Karpas-422 (cell line): ENCODE measurements around the gene ADCY10. TPM values are rescaled to one million over a fixed set of nuclear protein-coding genes. Genes with fewer than 3 reads are reported as not detected.
"Not testable (repeated sequence)": the region's sequence is repeated elsewhere in the genome, so short reads cannot be mapped to it uniquely, and the experiment has no call there.

Experiments
- DNase-seq: peaks from one replicate; pipeline ENCODE4 v3.0.0-alpha.2; 2015
- H2AFZ ChIP-seq: fragments of 200-600 bp; sonication (generic); 2 replicates; pipeline ENCODE4 v1.6.1; 2014; ENCODE audit warnings: antibody characterized with exemption, low read length, mixed read lengths
- H3K27ac ChIP-seq: fragments of 200-600 bp; sonication (generic); 2 replicates; pipeline ENCODE4 v1.5.1; 2014; ENCODE audit warnings: mild to moderate bottlenecking, low read length, moderate library complexity
- H3K27me3 ChIP-seq: fragments of 200-600 bp; sonication (generic); 2 replicates; pipeline ENCODE4 v1.6.1; 2014; ENCODE audit warnings: low read length, mixed read lengths
- H3K36me3 ChIP-seq: fragments of 200-600 bp; sonication (generic); 2 replicates; pipeline ENCODE4 v1.6.1; 2014; ENCODE audit warnings: low read length, mixed read lengths; ENCODE audit not compliant: insufficient read depth
- H3K4me1 ChIP-seq: fragments of 200-600 bp; sonication (generic); 2 replicates; pipeline ENCODE4 v1.6.1; 2014; ENCODE audit warnings: mild to moderate bottlenecking, low read length, mixed read lengths
- H3K4me2 ChIP-seq: fragments of 200-600 bp; sonication (generic); 2 replicates; pipeline ENCODE4 v1.6.1; 2014; ENCODE audit warnings: low read length, low read depth, mild to moderate bottlenecking; ENCODE audit not compliant: poor library complexity, severe bottlenecking
- H3K4me3 ChIP-seq: fragments of 200-600 bp; sonication (generic); 2 replicates; pipeline ENCODE4 v1.5.1; 2014; ENCODE audit warnings: mild to moderate bottlenecking, antibody characterized with exemption, low read length, mixed read lengths
- H3K79me2 ChIP-seq: fragments of 200-600 bp; sonication (generic); 2 replicates; pipeline ENCODE4 v1.6.1; 2014; ENCODE audit warnings: mild to moderate bottlenecking, low read length, mixed read lengths
- H3K9ac ChIP-seq: fragments of 200-600 bp; sonication (generic); 2 replicates; pipeline ENCODE4 v1.6.0; 2014; ENCODE audit warnings: low read length
- H3K9me2 ChIP-seq: fragments of 200-600 bp; sonication (generic), shearing (Covaris generic); replicated peaks from 2 replicates; pipeline ENCODE4 v1.6.0; 2014; ENCODE audit warnings: mild to moderate bottlenecking, low read length, moderate library complexity; ENCODE audit not compliant: insufficient read depth
- H3K9me3 ChIP-seq: fragments of 300-700, 200-600 bp; sonication (generic); 2 replicates; pipeline ENCODE4 v1.6.1; 2014; ENCODE audit warnings: low read length, mixed read lengths
- H4K20me1 ChIP-seq: fragments of 200-600 bp; sonication (generic); 2 replicates; pipeline ENCODE4 v1.6.1; 2014; ENCODE audit warnings: mild to moderate bottlenecking, antibody characterized with exemption, low read length, low read depth; ENCODE audit not compliant: insufficient read depth
- total RNA-seq: library from RNA; depleted of rRNA; stranded (reverse); fragments of >200 nt; shearing (Covaris generic); gene quantifications from 2 replicates; pipeline ENCODE4 v1.2.3, GENCODE V29; 2014; ENCODE audit warnings: low replicate concordance

Gene ADCY10
- total RNA-seq, 1 experiment from 2014 or later = not detected

- no peaks in the 10 kb centered on the region for H3K9me3 ChIP-seq
- no peaks in the 10 kb centered on the region for H4K20me1 ChIP-seq
- no peak overlapping the region for H3K27ac ChIP-seq
- no peak overlapping the region for H3K9ac ChIP-seq
- H3K79me2 ChIP-seq = no peaks in the 10 kb centered on the region
- no peak overlapping the region for H2AFZ ChIP-seq
- H3K4me1 ChIP-seq = peaks cover 5% of the 10 kb centered on the region; the same call in 1 of the 2 replicates
- no peak for DNase-seq
- H3K36me3 ChIP-seq = no peaks in the 10 kb centered on the region
- H3K27me3 ChIP-seq = no peaks in the 10 kb centered on the region
- H3K4me3 ChIP-seq = no peak overlapping the region
- H3K9me2 ChIP-seq = no peaks in the 10 kb centered on the region
- H3K4me2 ChIP-seq = no peak overlapping the region
These were observed 23.5 kb downstream of the ADCY10 start for GRCh38 chr1:167890400-167890799.

GRCh38 chr1:167887187-167887586, 26.7 kb downstream of the ADCY10 start:
- not testable (repeated sequence) for H3K4me2 ChIP-seq, H3K4me3 ChIP-seq, H3K9me3 ChIP-seq, H3K27me3 ChIP-seq, H3K9me2 ChIP-seq, H3K36me3 ChIP-seq, H3K9ac ChIP-seq, H3K79me2 ChIP-seq, H3K4me1 ChIP-seq, DNase-seq, H3K27ac ChIP-seq, H4K20me1 ChIP-seq, H2AFZ ChIP-seq

GRCh38 chr1:167882376-167882775, 31.6 kb downstream of the ADCY10 start:
- no peaks in the 10 kb centered on the region for H3K9me3 ChIP-seq
- no peaks in the 10 kb centered on the region for H4K20me1 ChIP-seq
- no peaks in the 10 kb centered on the region for H3K36me3 ChIP-seq
- H3K4me2 ChIP-seq = no peak overlapping the region
- no peaks in the 10 kb centered on the region for H3K4me1 ChIP-seq
- no peak overlapping the region for H3K4me3 ChIP-seq
- H3K79me2 ChIP-seq = no peaks in the 10 kb centered on the region
- no peaks in the 10 kb centered on the region for H3K9me2 ChIP-seq
- no peak overlapping the region for H3K27ac ChIP-seq
- H3K9ac ChIP-seq = no peak overlapping the region
- H3K27me3 ChIP-seq = no peaks in the 10 kb centered on the region
- DNase-seq = no peak
- H2AFZ ChIP-seq = no peak overlapping the region

DNA sequence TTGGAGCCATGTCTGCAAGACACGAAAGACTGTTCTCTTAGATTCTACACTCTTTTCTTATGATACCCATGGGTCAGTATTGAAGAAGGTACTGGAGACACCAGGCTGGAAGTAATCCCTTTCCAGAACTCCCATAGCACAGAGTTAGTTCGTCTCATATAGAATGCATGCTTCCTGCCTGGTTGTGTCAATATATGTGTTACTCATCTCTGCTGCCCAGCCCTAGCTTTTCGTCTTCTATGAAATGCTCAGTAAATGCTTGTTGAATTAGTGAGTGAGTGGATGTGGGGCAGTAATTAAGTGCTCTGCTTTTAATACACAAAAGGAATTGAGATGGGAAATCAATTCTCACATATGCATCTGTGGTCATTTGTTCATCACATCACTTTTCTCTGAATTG, 32.1 kb downstream of the ADCY10 start:
- Histone ChIP-seq H3K27me3 (no peaks in the 10 kb centered on the region), H3K4me2 (no peak overlapping the region), H3K9me2 (no peaks in the 10 kb centered on the region), H3K9me3 (no peaks in the 10 kb centered on the region), H3K36me3 (no peaks in the 10 kb centered on the region), H3K9ac (no peak overlapping the region), H3K4me3 (no peak overlapping the region), H3K4me1 (no peaks in the 10 kb centered on the region), H3K79me2 (no peaks in the 10 kb centered on the region), H4K20me1 (no peaks in the 10 kb centered on the region), H2AFZ (no peak overlapping the region), H3K27ac (no peak overlapping the region)
- DNase-seq = no peak

DNA sequence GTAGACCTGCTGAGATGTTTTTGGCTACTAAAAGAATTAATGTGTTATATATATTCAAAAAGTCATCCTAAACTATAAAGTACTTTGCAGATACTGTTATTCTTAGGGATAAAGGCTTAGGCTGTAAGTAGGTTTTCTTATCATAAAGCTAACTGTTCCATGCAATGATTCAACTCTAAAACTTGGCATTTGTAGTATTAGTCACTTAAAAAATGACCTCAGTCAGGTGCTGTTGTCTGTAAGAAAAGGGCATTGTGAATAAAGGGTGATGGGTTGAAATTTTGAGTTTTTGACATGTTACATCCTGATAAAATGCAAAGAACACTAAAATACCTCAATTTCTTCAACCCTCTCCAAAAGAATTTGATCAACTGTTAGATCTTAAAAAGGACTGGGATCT, 32.9 kb downstream of the ADCY10 start:
- no peak overlapping the region for H3K9ac ChIP-seq
- no peak overlapping the region for H3K27ac ChIP-seq
- no peak for DNase-seq
- H3K4me1 ChIP-seq = no peaks in the 10 kb centered on the region
- no peaks in the 10 kb centered on the region for H3K9me2 ChIP-seq
- no peaks in the 10 kb centered on the region for H3K79me2 ChIP-seq
- no peak overlapping the region for H3K4me3 ChIP-seq
- H3K27me3 ChIP-seq = no peaks in the 10 kb centered on the region
- H3K9me3 ChIP-seq = no peaks in the 10 kb centered on the region
- no peak overlapping the region for H2AFZ ChIP-seq
- no peaks in the 10 kb centered on the region for H4K20me1 ChIP-seq
- H3K36me3 ChIP-seq = no peaks in the 10 kb centered on the region
- no peak overlapping the region for H3K4me2 ChIP-seq

DNA sequence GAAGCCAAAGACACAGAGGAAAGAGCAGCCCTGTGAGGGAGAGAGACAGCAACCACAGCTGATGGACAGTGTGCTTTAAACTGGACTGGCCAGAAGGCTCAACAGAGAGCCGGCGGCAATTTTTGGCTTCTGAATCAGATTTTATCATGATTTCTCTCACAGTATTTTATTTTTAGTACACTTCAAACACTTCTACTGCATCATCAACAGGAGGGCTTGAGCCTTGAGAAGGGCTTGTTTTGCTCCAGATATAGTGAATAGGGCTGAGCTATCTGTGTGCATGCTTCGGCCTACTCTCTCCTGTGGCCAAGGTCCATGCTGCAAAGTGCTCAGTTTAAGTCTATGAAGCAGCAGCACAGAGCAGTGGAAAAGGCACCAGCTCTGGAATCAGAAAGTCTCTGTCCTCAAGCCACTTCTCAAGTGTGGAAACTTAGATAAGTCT, 33.3 kb downstream of the ADCY10 start:
- Histone ChIP-seq H3K9ac (no peak overlapping the region), H3K4me2 (no peak overlapping the region), H3K4me3 (no peak overlapping the region)

DNA sequence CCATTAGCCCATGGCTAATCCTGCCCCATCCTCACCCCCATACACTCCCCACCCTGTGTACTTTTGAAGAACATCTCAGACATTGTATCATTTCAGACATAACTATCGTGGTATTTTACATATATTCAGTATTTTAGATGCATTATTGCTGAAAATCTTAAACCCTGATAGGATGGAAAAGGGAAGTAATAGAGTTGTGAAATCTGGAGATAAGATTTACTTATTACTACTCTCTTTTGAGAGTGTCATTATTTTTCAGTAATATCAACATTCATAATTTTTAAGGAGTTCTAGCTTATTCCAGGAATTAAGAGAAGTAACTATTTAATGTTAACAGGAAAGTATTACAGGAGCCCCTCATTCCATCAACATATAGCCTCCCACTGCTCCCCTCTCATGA, 34.4 kb downstream of the ADCY10 start:
- Histone ChIP-seq H4K20me1 (no peaks in the 10 kb centered on the region), H3K36me3 (no peaks in the 10 kb centered on the region), H3K4me3 (no peak overlapping the region), H3K4me2 (no peak overlapping the region), H3K27ac (no peak overlapping the region), H2AFZ (no peak overlapping the region), H3K9me2 (no peaks in the 10 kb centered on the region), H3K4me1 (no peaks in the 10 kb centered on the region), H3K9me3 (no peaks in the 10 kb centered on the region), H3K27me3 (no peaks in the 10 kb centered on the region), H3K9ac (no peak overlapping the region), H3K79me2 (no peaks in the 10 kb centered on the region)
- no peak for DNase-seq

More for the DNA sequence above, 33.3 kb downstream of the ADCY10 start:
- H3K9me3 ChIP-seq = no peaks in the 10 kb centered on the region
- no peaks in the 10 kb centered on the region for H4K20me1 ChIP-seq
- H3K27ac ChIP-seq = no peak overlapping the region
- H3K4me1 ChIP-seq = no peaks in the 10 kb centered on the region
- no peaks in the 10 kb centered on the region for H3K9me2 ChIP-seq
- no peaks in the 10 kb centered on the region for H3K27me3 ChIP-seq
- no peak for DNase-seq
- H3K79me2 ChIP-seq = no peaks in the 10 kb centered on the region
- H3K36me3 ChIP-seq = no peaks in the 10 kb centered on the region
- H2AFZ ChIP-seq = no peak overlapping the region

DNA sequence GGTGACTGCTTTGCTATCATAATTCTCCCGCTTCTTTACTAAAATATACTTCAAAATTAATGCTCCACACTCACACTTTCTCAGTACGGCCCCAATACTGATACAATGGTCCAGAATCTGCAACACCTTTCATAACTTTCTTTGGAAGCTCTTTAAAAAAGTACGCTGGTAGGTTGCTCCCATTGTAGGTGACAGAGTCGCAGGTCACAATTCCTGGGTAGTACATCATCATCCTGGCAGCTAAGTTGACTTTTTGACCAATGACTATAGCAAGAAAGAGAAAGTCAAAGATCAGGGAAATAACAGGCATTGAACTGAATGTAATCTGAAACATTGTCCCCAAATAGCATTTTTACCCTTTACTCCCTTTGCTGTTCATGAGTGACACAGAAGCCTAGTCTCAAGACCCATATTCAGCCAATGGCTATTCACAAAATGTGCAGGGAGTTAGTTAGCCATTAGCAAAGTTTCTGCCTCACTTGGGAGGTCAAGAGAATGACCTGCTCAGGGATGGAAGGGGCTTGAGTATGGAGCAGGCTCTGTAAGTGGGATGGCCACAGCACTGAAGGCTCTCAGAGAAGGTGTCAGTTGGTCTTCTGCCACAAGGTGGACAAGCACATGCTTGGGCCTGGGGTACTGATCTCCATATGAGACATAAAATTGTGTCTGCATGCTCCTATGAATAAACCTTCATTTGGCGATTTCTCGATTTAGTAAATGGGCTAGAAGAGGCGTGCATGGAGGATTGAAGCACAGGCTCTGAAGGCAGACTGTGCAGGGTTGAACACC, 35.4 kb downstream of the ADCY10 start:
- no peaks in the 10 kb centered on the region for H3K36me3 ChIP-seq
- H3K79me2 ChIP-seq = no peaks in the 10 kb centered on the region
- H2AFZ ChIP-seq = no peak overlapping the region
- no peak overlapping the region for H3K4me2 ChIP-seq
- H3K27me3 ChIP-seq = no peaks in the 10 kb centered on the region
- H3K4me1 ChIP-seq = no peaks in the 10 kb centered on the region
- no peaks in the 10 kb centered on the region for H3K9me3 ChIP-seq
- H3K9me2 ChIP-seq = no peaks in the 10 kb centered on the region
- H3K9ac ChIP-seq = no peak overlapping the region
- no peak overlapping the region for H3K27ac ChIP-seq
- no peaks in the 10 kb centered on the region for H4K20me1 ChIP-seq
- H3K4me3 ChIP-seq = no peak overlapping the region
- no peak for DNase-seq
